ENCODE results near the gene PCDHGA5.
A peak's percentile ranks its signal among the peaks of the same experiment; 100 is the strongest.
"Not testable (repeated sequence)": the region's sequence is repeated elsewhere in the genome, so short reads cannot be mapped to it uniquely, and the experiment has no call there.

Gene PCDHGA5

GRCh38 chr5:141398608-141399007 is 34.6 kb downstream of the PCDHGA5 start:
- in situ Hi-C loops (cut with HindIII; ENCODE audit: low sequenced_read_pairs): no loop called here
- no peak for TF ChIP-seq CTCF (IDR thresholded peaks at IDR 0.05; ENCODE audit: low read depth, low read length)
- DNase-seq (ENCODE audit: low read depth, low spot score): no peak
- H3K4me3 ChIP-seq (ENCODE audit: low read depth, low read length): no peak overlapping the region

- TF ChIP-seq CTCF (IDR thresholded peaks at IDR 0.05; ENCODE audit: low read depth, low read length): no peak
- DNase-seq (ENCODE audit: low read depth, low spot score): no peak
- in situ Hi-C loops (cut with HindIII; ENCODE audit: low sequenced_read_pairs): no loop called here
- H3K4me3 ChIP-seq (ENCODE audit: low read depth, low read length): no peak overlapping the region
Measured at GRCh38 chr5:141399555-141400258, 35.7 kb downstream of the PCDHGA5 start.

DNA sequence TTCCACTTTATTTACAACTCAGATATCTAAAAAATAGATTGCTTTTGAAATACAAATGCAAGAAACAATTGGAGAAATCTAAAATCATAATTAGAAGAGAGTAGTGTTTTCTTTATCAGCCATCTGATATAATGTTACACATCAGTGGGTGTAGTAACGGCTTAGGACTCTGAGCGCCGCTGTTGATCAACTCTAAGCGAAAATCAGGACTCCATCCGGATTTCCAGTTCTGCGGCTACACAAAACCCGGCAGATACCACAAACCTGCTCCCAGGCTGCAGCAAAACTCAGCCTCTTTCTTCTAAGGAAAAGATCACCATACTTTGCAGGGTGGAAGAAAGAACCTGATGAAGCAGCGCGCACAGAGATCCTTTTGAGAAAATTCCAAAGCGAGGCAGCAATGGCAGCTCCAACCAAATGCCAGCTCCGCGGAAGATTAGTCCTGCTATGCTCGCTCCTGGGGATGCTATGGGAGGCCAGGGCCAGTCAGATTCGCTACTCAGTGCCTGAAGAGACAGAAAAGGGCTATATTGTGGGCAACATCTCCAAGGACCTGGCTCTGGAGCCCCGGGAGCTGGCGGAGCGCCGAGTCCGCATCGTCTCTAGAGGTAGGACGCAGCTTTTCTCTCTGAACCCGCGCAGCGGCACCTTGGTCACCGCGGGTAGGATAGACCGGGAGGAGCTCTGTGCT is 38.7 kb downstream of the PCDHGA5 start, which contains the start of gene PCDHGA9:
Gene PCDHGA9, plus strand, starts transcription at position 226 of the 691 bp plus-strand sequence. Its CDS starts 175 bp downstream, at position 401.
- H3K4me3 ChIP-seq (ENCODE audit: low read depth, low read length): peak within 1 kb of the TSS; percentile 29
- peak; percentile 42 for DNase-seq (ENCODE audit: low read depth, low spot score)
- peak; percentile 39 for TF ChIP-seq CTCF (IDR thresholded peaks at IDR 0.05; ENCODE audit: low read depth, low read length)
- in situ Hi-C loops (cut with HindIII; ENCODE audit: low sequenced_read_pairs): no loop called here

DNA sequence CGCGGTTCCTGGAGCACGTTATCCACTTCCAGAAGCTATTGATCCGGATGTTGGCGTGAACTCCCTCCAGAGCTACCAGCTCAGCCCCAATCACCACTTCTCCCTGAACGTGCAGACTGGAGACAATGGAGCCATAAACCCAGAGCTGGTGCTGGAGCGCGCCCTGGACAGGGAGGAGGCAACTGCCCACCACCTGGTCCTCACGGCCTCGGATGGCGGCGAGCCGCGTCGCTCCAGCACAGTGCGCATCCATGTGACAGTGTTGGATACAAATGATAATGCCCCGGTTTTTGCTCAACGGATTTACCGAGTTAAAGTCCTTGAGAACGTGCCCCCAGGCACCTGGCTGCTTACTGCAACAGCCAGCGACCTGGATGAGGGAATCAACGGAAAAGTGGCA is 39.4 kb downstream of the PCDHGA5 start:
- TF ChIP-seq CTCF (IDR thresholded peaks at IDR 0.05; ENCODE audit: low read depth, low read length): no peak
- H3K4me3 ChIP-seq (ENCODE audit: low read depth, low read length): peak overlapping the region; percentile 29
- no peak for DNase-seq (ENCODE audit: low read depth, low spot score)
- in situ Hi-C loops (cut with HindIII; ENCODE audit: low sequenced_read_pairs): no loop called here

DNA sequence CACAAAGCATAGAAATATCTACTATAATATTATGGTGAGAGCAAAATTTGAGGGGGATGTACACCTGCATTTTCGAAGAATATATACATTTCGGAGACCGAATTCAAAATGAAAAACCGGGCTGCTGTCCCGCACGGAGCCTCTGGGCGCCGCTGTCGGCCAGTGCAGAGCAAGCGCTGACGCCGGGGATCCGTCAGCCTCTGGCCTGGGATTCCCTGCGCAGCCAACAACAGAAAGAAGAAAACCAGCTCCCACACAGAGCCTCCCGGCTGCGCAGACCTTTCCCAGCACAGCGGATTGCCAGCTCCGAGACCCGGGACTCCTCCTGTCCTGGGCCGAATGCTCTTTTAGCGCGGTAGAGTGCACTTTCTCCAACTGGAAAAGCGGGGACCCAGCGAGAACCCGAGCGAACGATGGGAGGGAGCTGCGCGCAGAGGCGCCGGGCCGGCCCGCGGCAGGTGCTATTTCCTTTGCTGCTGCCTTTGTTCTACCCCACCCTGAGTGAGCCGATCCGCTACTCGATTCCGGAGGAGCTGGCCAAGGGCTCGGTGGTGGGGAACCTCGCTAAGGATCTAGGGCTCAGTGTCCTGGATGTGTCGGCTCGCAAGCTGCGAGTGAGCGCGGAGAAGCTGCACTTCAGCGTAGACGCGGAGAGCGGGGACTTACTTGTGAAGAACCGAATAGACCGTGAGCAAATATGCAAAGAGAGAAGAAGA is 44.0 kb downstream of the PCDHGA5 start, which contains the start of gene PCDHGB6:
Gene PCDHGB6, plus strand, starts transcription at position 232 of the 716 bp plus-strand sequence. Its CDS starts 182 bp downstream, at position 414.
- TF ChIP-seq CTCF (IDR thresholded peaks at IDR 0.05; ENCODE audit: low read depth, low read length): peak; percentile 70
- peak within 1 kb of the TSS; percentile 32 for H3K4me3 ChIP-seq (ENCODE audit: low read depth, low read length)
- in situ Hi-C loops (cut with HindIII; ENCODE audit: low sequenced_read_pairs): not testable (repeated sequence)
- DNase-seq (ENCODE audit: low read depth, low spot score): peak; percentile 50

DNA sequence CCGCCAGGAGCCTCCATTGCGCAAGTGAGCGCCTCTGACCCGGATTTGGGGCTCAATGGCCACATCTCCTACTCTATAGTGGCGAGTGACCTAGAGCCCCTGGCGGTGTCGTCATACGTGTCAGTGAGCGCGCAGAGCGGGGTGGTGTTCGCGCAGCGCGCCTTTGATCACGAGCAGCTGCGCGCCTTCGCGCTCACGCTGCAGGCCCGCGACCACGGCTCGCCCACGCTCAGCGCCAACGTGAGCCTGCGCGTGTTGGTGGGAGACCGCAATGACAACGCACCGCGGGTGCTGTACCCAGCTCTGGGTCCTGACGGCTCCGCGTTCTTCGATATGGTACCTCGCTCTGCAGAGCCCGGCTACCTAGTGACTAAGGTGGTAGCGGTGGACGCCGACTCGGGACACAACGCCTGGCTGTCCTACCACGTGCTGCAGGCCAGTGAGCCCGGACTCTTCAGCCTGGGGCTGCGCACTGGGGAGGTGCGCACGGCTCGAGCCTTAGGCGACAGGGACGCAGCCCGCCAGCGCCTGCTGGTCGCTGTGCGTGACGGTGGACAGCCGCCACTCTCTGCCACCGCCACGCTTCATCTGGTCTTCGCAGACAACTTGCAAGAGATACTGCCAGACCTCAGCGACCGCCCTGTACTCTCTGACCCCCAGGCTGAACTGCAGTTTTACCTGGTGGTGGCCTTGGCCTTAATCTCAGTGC is 45.8 kb downstream of the PCDHGA5 start:
- H3K4me3 ChIP-seq (ENCODE audit: low read depth, low read length): no peak overlapping the region
- TF ChIP-seq CTCF (IDR thresholded peaks at IDR 0.05; ENCODE audit: low read depth, low read length): no peak
- DNase-seq (ENCODE audit: low read depth, low spot score): no peak
- in situ Hi-C loops (cut with HindIII; ENCODE audit: low sequenced_read_pairs): no loop called here
